ENCODE data around the gene SIX1. TPM values are rescaled to one million over a fixed set of nuclear protein-coding genes. Genes with fewer than 3 reads are reported as not detected.

Gene SIX1
- total and polyA plus RNA-seq, 2 of the 4 experiments (the other 2 are of a cell fraction) = 7.7 to 15.0 TPM

GRCh38 chr14:60630129-60630528 is 19.1 kb downstream of the SIX1 start:
- DNase-seq = no peak
- Histone ChIP-seq H4K5ac (ENCODE audit: low read depth, low read length) (no peak overlapping the region), H3K4me2 (ENCODE audit: low read depth, low read length) (no peak overlapping the region), H3K9ac (ENCODE audit: low read depth, low read length) (no peak overlapping the region), H2BK15ac (ENCODE audit: low read depth, low read length) (no peak overlapping the region), H3K36me3 (ENCODE audit: control insufficient read depth, insufficient read depth, low read length) (no peaks in the 10 kb centered on the region), H3K23ac (ENCODE audit: low read depth, low read length) (no peak overlapping the region), H2BK5ac (ENCODE audit: low read depth, low read length, poor library complexity, severe bottlenecking) (no peak overlapping the region), H3K9me1 (ENCODE audit: insufficient read depth, low read length) (peaks cover 5% of the 10 kb centered on the region; the same call in 1 of the 2 replicates), H3K9me3 (ENCODE audit: control insufficient read depth, insufficient read depth, low read length) (no peaks in the 10 kb centered on the region), H2BK120ac (ENCODE audit: low read depth, low read length) (no peak overlapping the region), H2AFZ (replicated peaks; ENCODE audit: low read length, poor library complexity) (no peak overlapping the region), H3K79me1 (ENCODE audit: low read depth in 1 of 2, low read length in 2 of 2) (peaks cover 7 to 16% of the 10 kb centered on the region in 2 experiments; a peak in 3 of 4 replicates), H3K4me3 (ENCODE audit: insufficient read depth, low read depth, low read length) (no peak overlapping the region), H2AK9ac (replicated peaks; ENCODE audit: low read depth, low read length, poor library complexity) (no peak overlapping the region), H3K18ac (ENCODE audit: low read depth, low read length) (no peak overlapping the region), H4K8ac (ENCODE audit: low read depth in 2 of 2, low read length in 2 of 2) (no peak overlapping the region), H3K27ac (ENCODE audit: insufficient read depth, low read length) (no peak overlapping the region), H2BK20ac (ENCODE audit: low read depth, low read length) (no peak overlapping the region), H3K4me1 (ENCODE audit: control insufficient read depth, insufficient read depth, low read length) (peaks cover 6% of the 10 kb centered on the region), H4K91ac (ENCODE audit: insufficient read depth, low read depth, low read length) (no peak overlapping the region), H3K4ac (ENCODE audit: low read depth, low read length) (no peak overlapping the region), H4K20me1 (ENCODE audit: insufficient read depth, low read length) (no peaks in the 10 kb centered on the region), H3K56ac (ENCODE audit: extremely low read depth, insufficient read depth, low read length) (no peak overlapping the region), H3K27me3 (ENCODE audit: control insufficient read depth, insufficient read depth, low read length) (no peaks in the 10 kb centered on the region), H2AK5ac (ENCODE audit: low read depth, low read length) (no peak overlapping the region), H3K14ac (replicated peaks; ENCODE audit: low read depth, low read length) (no peak overlapping the region)
- ChIA-PET POLR2A (ENCODE audit: unreplicated experiment) (no interaction called here), CTCF (no interaction called here)
- in situ Hi-C loops (cut with MboI; ENCODE audit: low sequenced_read_pairs) (loop anchor here (5.0 to 25.0 kb wide), 3 partner anchors 357 to 932 kb away; partner anchors contain the start of genes SLC38A6 and TRMT5), dilution Hi-C loops (cut with HindIII; ENCODE audit: low sequenced_read_pairs, unreplicated experiment) (loop anchor here (25.0 kb wide), 1 partner anchor 407 kb away; no protein-coding TSS in a partner anchor), intact Hi-C loops (cut with micrococcal nuclease) (no loop called here)
- TF ChIP-seq, protein P1, sequence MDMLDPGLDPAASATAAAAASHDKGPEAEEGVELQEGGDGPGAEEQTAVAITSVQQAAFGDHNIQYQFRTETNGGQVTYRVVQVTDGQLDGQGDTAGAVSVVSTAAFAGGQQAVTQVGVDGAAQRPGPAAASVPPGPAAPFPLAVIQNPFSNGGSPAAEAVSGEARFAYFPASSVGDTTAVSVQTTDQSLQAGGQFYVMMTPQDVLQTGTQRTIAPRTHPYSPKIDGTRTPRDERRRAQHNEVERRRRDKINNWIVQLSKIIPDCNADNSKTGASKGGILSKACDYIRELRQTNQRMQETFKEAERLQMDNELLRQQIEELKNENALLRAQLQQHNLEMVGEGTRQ (IDR thresholded peaks at IDR 0.05; ENCODE audit: low read depth, low read length) = no peak
- TF ChIP-seq CEBPB (IDR thresholded peaks at IDR 0.05; ENCODE audit: low read depth, low read length) (no peak), POLR2A (IDR thresholded peaks at IDR 0.05; ENCODE audit: low read depth, low read length) (no peak), MAZ (IDR thresholded peaks at IDR 0.05; ENCODE audit: borderline replicate concordance, low read depth, low read length) (no peak)
- no peak for ATAC-seq (ENCODE audit: low read depth)
- BruUV-seq (replicated peaks) = no TSS peak
